HEK293T (cell line): ENCODE results near the gene HOXD9.

Source experiments
- CTCF ChIA-PET: fragments of 350-600 bp; formaldehyde crosslinking; extraction: SDS; loops from one replicate; lab custom pipeline; 2021; ENCODE audit warnings: antibody characterized with exemption, inconsistent platforms; lab: Yijun Ruan, JAX
- POLR2A ChIA-PET: fragments of 350-600 bp; formaldehyde crosslinking; extraction: SDS; loops from one replicate; lab custom pipeline; 2020; ENCODE audit warnings: antibody characterized with exemption, inconsistent platforms; lab: Yijun Ruan, JAX
- DNase-seq: peaks from one replicate; pipeline ENCODE4 v3.0.0; 2012; ENCODE audit warnings: mixed read lengths; ENCODE audit errors: extremely low spot score
- ARNT ChIP-seq: fragments of 450-650 bp; IDR thresholded peaks from 2 replicates; pipeline ENCODE4 v1.6.1; 2017; ENCODE audit warnings: mild to moderate bottlenecking
- BHLHE40 ChIP-seq: fragments of 450-650 bp; IDR thresholded peaks from 2 replicates; pipeline ENCODE4 v1.6.1; 2016; ENCODE audit warnings: mild to moderate bottlenecking, moderate library complexity, borderline replicate concordance
- CTBP1 ChIP-seq: fragments of 450-650 bp; IDR thresholded peaks from 2 replicates; pipeline ENCODE4 v1.6.1; 2016; ENCODE audit warnings: borderline replicate concordance
- ELF4 ChIP-seq: fragments of 450-650 bp; IDR thresholded peaks from 2 replicates; pipeline ENCODE4 v1.6.1; 2017; ENCODE audit warnings: antibody characterized with exemption
- FOXA1 ChIP-seq: fragments of 450-650 bp; IDR thresholded peaks from 2 replicates; pipeline ENCODE4 v1.6.1; 2016; ENCODE audit warnings: mild to moderate bottlenecking
- FOXK2 ChIP-seq: fragments of 450-650 bp; IDR thresholded peaks from 2 replicates; pipeline ENCODE4 v1.6.1; 2016; ENCODE audit warnings: mild to moderate bottlenecking
- FOXM1 ChIP-seq: fragments of 450-650 bp; IDR thresholded peaks from 2 replicates; pipeline ENCODE4 v1.6.1; 2017; ENCODE audit warnings: mild to moderate bottlenecking, borderline replicate concordance
- HDGF ChIP-seq: fragments of 450-650 bp; IDR thresholded peaks from 2 replicates; pipeline ENCODE4 v1.6.1; 2017; ENCODE audit warnings: antibody characterized with exemption, borderline replicate concordance
- L3MBTL2 ChIP-seq: fragments of 450-650 bp; conservative IDR thresholded peaks from 2 replicates; pipeline ENCODE4 v1.6.1; 2016; ENCODE audit warnings: mild to moderate bottlenecking
- LEF1 ChIP-seq: fragments of 450-650 bp; IDR thresholded peaks from 2 replicates; pipeline ENCODE4 v1.6.1; 2017; ENCODE audit warnings: mild to moderate bottlenecking, borderline replicate concordance
- NFRKB ChIP-seq: fragments of 450-650 bp; IDR thresholded peaks from 2 replicates; pipeline ENCODE4 v1.6.1; 2016; ENCODE audit warnings: mild to moderate bottlenecking, moderate library complexity
- PKNOX1 ChIP-seq: fragments of 450-650 bp; IDR thresholded peaks from 2 replicates; pipeline ENCODE4 v1.6.1; 2016
- SP1 ChIP-seq: fragments of 450-650 bp; IDR thresholded peaks from 2 replicates; pipeline ENCODE4 v1.6.1; 2017
- SUZ12 ChIP-seq: fragments of 450-650 bp; IDR thresholded peaks from 2 replicates; pipeline ENCODE4 v1.6.1; 2016; ENCODE audit warnings: mild to moderate bottlenecking
- TARDBP ChIP-seq: fragments of 450-650 bp; IDR thresholded peaks from 2 replicates; pipeline ENCODE4 v1.6.1; 2016
- ZNF384 ChIP-seq: fragments of 450-650 bp; IDR thresholded peaks from 2 replicates; pipeline ENCODE4 v1.6.1; 2016

HOXD9 gene

GRCh38 chr2:176088937-176089842 is 33.3 kb upstream of the HOXD9 start:
- ChIA-PET POLR2A (interaction anchor here (1.8 kb wide), 1 partner anchor 17 kb away, joined by 5 read pairs; no protein-coding TSS in a partner anchor), CTCF (interaction anchor here (0.7 kb wide), 1 partner anchor 8 kb away, joined by 3 read pairs; no protein-coding TSS in a partner anchor)
- TF ChIP-seq FOXK2 (no peak), TARDBP (no peak), L3MBTL2 (no peak), ARNT (no peak), SUZ12 (no peak), ZNF384 (no peak), SP1 (no peak), BHLHE40 (no peak), FOXA1 (no peak), FOXM1 (no peak), NFRKB (no peak), ELF4 (no peak), LEF1 (no peak), CTBP1 (no peak), PKNOX1 (no peak), HDGF (no peak)
- DNase-seq = no peak

- POLR2A ChIA-PET = interaction anchor here (1.8 kb wide), 1 partner anchor 16 kb away, joined by 5 read pairs; no protein-coding TSS in a partner anchor
- no peak for TF ChIP-seq BHLHE40
- DNase-seq = no peak
- CTCF ChIA-PET = no interaction called here
Measured at GRCh38 chr2:176089843-176090395, 32.6 kb upstream of the HOXD9 start.

DNA sequence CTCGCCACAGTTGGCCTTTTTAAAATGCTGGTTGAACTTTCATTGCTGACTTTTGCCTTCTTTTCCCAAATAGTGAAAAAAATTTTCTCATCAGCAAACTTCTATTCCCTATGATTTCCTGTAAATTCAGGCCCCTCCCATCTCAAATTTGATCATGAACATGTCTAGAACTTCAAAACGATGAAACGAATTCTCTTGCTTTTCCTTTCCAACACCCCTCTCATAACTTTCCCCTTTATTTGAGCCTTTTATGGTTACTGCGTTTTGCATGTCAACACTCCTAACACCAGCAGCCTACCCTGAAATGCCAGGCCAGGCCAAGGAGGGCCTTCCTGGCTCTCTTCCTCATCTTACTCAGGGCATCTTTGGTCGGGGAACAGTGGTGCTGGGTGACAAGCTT is 31.7 kb upstream of the HOXD9 start:
- POLR2A ChIA-PET = no interaction called here
- CTCF ChIA-PET = no interaction called here

DNA sequence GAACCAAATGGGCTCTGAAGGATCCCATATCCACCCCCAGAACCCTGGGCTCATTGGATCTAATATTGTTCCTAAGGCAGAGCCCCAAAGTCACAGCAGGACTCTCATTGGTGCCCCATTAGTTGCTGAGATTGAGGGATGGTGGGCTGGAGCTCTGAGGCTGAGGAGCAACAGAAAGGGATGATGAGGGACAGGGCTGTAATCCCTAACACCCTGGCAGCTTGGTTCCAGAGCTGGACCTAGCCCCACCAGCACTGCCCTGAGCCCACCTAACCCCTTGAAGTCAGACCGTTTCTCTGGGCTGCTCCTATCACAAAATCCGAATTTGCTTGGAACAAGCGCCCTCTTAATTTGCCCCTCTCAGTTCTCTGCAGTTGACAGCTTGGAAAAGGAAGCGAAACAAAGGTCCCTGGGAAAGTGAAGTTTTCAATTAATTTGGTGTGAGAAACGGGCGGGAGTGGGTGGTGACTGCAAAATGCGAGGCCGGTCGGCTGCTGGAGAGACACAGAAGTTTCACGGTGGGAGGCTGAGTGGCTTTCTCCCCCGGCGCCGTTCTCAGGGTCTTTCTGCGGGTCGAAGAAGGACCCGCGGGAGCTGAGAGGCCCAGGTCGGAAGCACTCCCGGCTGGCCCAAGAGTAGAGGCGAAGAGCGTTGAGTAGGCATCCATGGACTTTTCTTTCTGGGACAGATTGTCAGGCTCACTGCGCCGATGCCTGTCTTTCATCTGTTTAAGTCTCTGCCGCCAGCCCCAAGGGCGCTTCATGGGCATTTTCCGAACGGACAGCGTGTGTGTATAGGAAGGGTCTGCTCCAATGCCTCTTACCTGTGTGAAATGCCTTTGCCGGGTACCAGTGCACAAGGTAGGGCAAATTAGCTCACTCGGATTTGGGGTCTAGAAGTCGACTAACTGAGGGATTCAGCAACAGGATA is 30.9 kb upstream of the HOXD9 start:
- CTCF ChIA-PET = interaction anchor here (0.6 to 1.0 kb wide), 2 partner anchors 13 to 771 kb away, joined by 4 to 5 read pairs; no protein-coding TSS in a partner anchor
- DNase-seq = no peak
- TF ChIP-seq ZNF384 (no peak), FOXK2 (no peak), SP1 (no peak), PKNOX1 (no peak), FOXM1 (no peak), CTBP1 (no peak), ELF4 (no peak), ARNT (no peak), HDGF (no peak), FOXA1 (no peak), LEF1 (no peak), TARDBP (no peak), SUZ12 (no peak), NFRKB (no peak), L3MBTL2 (no peak), BHLHE40 (no peak)
- POLR2A ChIA-PET = interaction anchor here (0.5 to 6.5 kb wide), 4 partner anchors 12 to 738 kb away, joined by 3 to 117 read pairs (median 4); partner anchors contain the start of gene HOXD11

More for the DNA sequence above, 31.7 kb upstream of the HOXD9 start:
- no peak for DNase-seq
- no peak for TF ChIP-seq LEF1
- no peak for TF ChIP-seq FOXK2
- no peak for TF ChIP-seq L3MBTL2
- no peak for TF ChIP-seq HDGF
- TF ChIP-seq TARDBP = no peak
- TF ChIP-seq FOXA1 = no peak
- no peak for TF ChIP-seq SP1
- no peak for TF ChIP-seq BHLHE40
- no peak for TF ChIP-seq ARNT
- TF ChIP-seq ZNF384 = no peak
- TF ChIP-seq CTBP1 = no peak
- no peak for TF ChIP-seq PKNOX1
- TF ChIP-seq ELF4 = no peak
- no peak for TF ChIP-seq SUZ12
- no peak for TF ChIP-seq NFRKB
